ENCODE results near the gene SUB1.
"Not testable (repeated sequence)": the region's sequence is repeated elsewhere in the genome, so short reads cannot be mapped to it uniquely, and the experiment has no call there.

Gene SUB1

GRCh38 chr5:32552936-32553335, 32.4 kb upstream of the SUB1 start:
- Histone ChIP-seq H3K4me1 (no peaks in the 10 kb centered on the region), H3K4me3 (ENCODE audit: low read depth, low read length) (no peak overlapping the region), H3K9me3 (no peaks in the 10 kb centered on the region), H3K36me3 (no peaks in the 10 kb centered on the region), H3K27me3 (no peaks in the 10 kb centered on the region)
- no peak for TF ChIP-seq CTCF (IDR thresholded peaks at IDR 0.05; ENCODE audit: low read depth, low read length)
- DNase-seq = no peak

GRCh38 chr5:32554181-32554780, 31.1 kb upstream of the SUB1 start:
- not testable (repeated sequence) for H3K4me1 ChIP-seq; H3K36me3 ChIP-seq; H3K27me3 ChIP-seq; DNase-seq; H3K4me3 ChIP-seq (ENCODE audit: low read depth, low read length); H3K9me3 ChIP-seq

GRCh38 chr5:32556543-32556942, 28.8 kb upstream of the SUB1 start:
- not testable (repeated sequence) for H3K9me3 ChIP-seq, H3K4me1 ChIP-seq, DNase-seq

GRCh38 chr5:32559411-32559810, 25.9 kb upstream of the SUB1 start:
- Histone ChIP-seq H3K4me3 (ENCODE audit: low read depth, low read length) (no peak overlapping the region), H3K27me3 (no peaks in the 10 kb centered on the region), H3K36me3 (no peaks in the 10 kb centered on the region), H3K4me1 (no peaks in the 10 kb centered on the region), H3K9me3 (no peaks in the 10 kb centered on the region)
- TF ChIP-seq CTCF (IDR thresholded peaks at IDR 0.05; ENCODE audit: low read depth, low read length) = no peak
- DNase-seq = no peak

More at GRCh38 chr5:32556543-32556942, 28.8 kb upstream of the SUB1 start:
- H3K36me3 ChIP-seq; H3K4me3 ChIP-seq (ENCODE audit: low read depth, low read length); H3K27me3 ChIP-seq: not testable (repeated sequence)

GRCh38 chr5:32559921-32560320, 25.4 kb upstream of the SUB1 start:
- H3K4me1 ChIP-seq = no peaks in the 10 kb centered on the region
- H3K27me3 ChIP-seq = no peaks in the 10 kb centered on the region
- no peak overlapping the region for H3K4me3 ChIP-seq (ENCODE audit: low read depth, low read length)
- no peak for DNase-seq
- TF ChIP-seq CTCF (IDR thresholded peaks at IDR 0.05; ENCODE audit: low read depth, low read length) = no peak
- H3K36me3 ChIP-seq = no peaks in the 10 kb centered on the region
- no peaks in the 10 kb centered on the region for H3K9me3 ChIP-seq

- no peak for DNase-seq
- no peak overlapping the region for H3K4me3 ChIP-seq (ENCODE audit: low read depth, low read length)
- H3K27me3 ChIP-seq = no peaks in the 10 kb centered on the region
- no peaks in the 10 kb centered on the region for H3K36me3 ChIP-seq
- TF ChIP-seq CTCF (IDR thresholded peaks at IDR 0.05; ENCODE audit: low read depth, low read length) = no peak
- no peaks in the 10 kb centered on the region for H3K9me3 ChIP-seq
- H3K4me1 ChIP-seq = no peaks in the 10 kb centered on the region
These were observed 23.3 kb upstream of the SUB1 start for GRCh38 chr5:32562056-32562455.

GRCh38 chr5:32562843-32563242, 22.5 kb upstream of the SUB1 start:
- Histone ChIP-seq H3K36me3 (no peaks in the 10 kb centered on the region), H3K4me3 (ENCODE audit: low read depth, low read length) (no peak overlapping the region), H3K9me3 (no peaks in the 10 kb centered on the region), H3K4me1 (no peaks in the 10 kb centered on the region), H3K27me3 (no peaks in the 10 kb centered on the region)
- TF ChIP-seq CTCF (IDR thresholded peaks at IDR 0.05; ENCODE audit: low read depth, low read length) = no peak
- DNase-seq = no peak

Measured in BE2C (cell line).